Skin epidermis (tissue), 12 donors: ENCODE results near the gene ST7.
"Not testable (repeated sequence)": the region's sequence is repeated elsewhere in the genome, so short reads cannot be mapped to it uniquely, and the experiment has no call there.

Experiments used
- H3K27ac ChIP-seq, 21 experiments: fragments of 200-600 bp; sonication (generic) in 11 of 21; one replicate each; pipeline ENCODE4 v1.5.0; 2020; ENCODE audit warnings: mild to moderate bottlenecking in 3 of 21, inconsistent platforms in 2 of 21, moderate library complexity in 2 of 21
- H3K4me3 ChIP-seq, 7 experiments: fragments of 200-600 bp; sonication (generic) in 2 of 7; one replicate each; pipeline ENCODE4 v1.5.0; 2020; ENCODE audit warnings: inconsistent platforms in 2 of 7, mild to moderate bottlenecking in 2 of 7, moderate library complexity in 1 of 7

The ST7 gene

DNA sequence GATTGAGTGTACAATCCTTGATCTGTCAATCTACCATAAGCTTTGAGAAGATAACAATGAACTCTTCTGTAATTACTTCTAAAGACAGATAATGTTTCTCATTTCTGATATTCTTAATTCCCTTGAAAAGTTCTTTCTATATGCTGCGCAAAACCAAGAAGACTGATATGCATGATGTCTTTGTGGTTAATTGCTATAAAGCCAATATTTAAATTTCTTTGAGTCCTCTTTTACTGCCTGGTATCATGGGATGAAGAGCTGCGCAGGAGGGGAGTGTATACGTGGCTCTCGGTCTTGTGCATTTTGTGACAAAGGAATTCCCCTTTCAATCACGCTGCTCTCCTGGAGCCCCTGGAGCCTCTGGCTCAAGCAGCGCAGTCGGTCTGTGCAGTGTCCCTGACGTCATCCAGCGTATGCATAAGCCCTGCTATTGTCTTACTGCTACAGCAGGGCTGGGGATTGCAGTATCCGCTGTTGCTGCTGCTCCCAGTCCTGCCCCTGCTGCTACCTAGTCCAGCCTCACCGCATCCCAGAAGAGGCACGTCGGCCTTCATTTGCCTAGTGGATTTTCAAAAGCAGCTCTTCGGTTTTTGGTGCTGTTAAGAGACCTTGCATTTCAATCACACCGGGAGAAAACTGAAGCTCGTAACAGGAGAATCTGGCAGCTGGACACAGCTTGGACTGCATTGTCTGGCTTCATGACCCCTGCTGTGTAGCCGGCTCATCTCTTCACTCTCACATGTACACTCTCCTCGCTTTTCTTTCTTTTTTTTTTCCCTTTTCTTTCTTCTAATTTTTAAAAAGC lies 66.7 kb downstream of the ST7 start:
- H3K27ac ChIP-seq = peak overlapping the region in 7 of 21 experiments; percentile 2 to 59 (median 17)

DNA sequence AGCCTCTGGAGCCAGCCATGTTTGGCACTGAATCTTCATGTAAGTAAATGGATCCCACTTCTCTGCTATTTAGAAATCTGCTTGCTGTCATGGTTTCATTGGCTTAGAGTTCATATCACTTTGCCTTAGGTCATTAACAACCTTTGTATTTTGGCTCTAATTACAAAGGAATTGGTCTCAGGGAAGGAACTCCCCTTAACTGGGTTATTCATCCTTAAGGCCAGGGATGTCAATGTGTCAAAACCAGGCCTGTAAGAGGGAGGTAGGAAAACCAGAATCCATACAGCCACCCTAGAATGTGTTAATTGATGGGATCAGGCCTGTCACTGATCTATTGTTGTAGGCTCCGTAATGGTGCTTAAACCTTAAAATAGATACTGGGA lies 67.3 kb downstream of the ST7 start:
- Histone ChIP-seq H3K4me3 (peak overlapping the region in 3 of 7 experiments; percentile 2 to 26 (median 5)), H3K27ac (peak overlapping the region in 7 of 21 experiments; percentile 2 to 59 (median 17))

More for the DNA sequence above, 66.7 kb downstream of the ST7 start:
- peak overlapping the region in 4 of 7 experiments; percentile 2 to 26 (median 6) for H3K4me3 ChIP-seq

DNA sequence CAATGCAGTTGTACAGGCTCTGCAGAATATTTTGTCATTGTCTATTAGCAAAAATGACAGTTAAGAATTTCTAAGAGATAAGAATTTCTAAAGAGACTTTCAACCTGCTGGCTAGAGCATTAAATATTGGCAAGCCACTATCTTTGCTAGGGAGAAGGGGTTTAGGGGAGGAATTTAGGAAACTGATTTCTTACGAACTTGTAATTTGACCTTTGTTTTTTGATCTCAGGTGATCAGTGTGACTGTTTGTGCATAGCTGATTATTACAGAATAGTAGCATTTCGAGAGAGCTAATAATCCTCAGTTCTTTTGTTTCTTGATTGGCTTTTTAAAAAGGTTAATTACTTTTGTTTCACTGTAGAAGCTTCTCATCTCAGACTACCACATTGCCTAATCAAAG lies 68.1 kb downstream of the ST7 start:
- Histone ChIP-seq H3K4me3 (no peak overlapping the region), H3K27ac (no peak overlapping the region)

DNA sequence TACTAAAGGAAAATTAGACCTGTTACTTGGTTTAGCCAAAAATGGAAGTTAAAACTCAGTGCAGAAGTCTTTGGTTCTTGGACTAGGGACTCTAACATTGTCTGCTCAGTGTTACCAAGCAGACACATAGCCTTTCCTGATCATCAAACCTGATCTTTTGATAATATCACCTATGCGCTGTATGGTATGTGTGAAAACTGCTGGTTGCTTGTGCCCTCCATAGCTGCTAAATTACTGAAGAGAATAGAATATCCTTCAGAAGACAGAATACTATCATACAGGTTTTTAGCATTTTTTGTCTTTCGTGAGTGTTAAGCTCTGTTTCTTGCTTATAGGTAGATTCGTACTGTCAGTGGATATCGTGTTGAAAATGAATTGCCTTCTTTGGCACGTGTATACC lies 68.7 kb downstream of the ST7 start:
- Histone ChIP-seq H3K4me3 (no peak overlapping the region), H3K27ac (no peak overlapping the region)

DNA sequence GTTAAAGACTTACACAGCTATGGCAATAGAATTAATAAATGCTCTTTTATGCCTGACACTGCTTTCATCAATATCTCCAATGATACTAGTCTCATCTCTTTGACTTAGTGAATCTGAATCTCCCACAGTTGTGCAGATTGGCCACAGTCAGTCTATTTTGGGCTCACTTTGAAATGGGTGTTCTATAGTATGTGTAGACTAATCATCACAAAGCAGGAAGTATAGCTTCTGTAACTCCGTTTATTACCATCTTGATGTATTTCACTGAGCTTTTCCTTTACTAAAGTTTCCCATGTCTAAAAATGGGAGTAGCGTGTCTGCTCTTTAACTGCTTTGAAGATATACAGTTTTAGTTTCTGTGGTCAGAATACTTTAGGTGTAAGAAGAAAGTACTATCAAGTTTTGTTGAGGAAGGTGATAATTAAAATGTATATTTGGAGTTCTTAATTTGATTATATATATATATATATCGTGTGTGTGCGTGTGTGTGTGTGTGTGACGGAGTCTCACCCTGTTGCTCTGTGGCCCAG lies 70.1 kb downstream of the ST7 start:
- no peak overlapping the region for H3K4me3 ChIP-seq

DNA sequence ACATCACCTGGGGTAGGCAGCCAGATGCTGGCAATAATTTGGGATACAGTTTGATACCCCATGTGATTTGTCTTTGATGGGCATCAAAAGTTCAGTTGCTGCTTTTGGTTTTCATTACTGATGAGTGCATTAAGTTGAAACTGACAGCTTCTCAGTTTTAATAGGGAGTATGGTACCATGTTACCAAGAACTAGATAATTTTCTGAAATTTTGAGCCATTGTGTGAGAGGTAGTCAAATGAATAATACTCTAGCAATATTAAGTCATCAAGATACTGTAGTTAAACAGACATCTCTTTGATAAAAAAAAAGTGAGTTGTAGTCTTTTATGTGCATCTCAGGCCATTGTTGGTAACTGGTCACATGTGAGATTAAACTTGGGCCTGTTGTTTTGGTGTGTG lies 71.5 kb downstream of the ST7 start:
- Histone ChIP-seq H3K27ac (no peak overlapping the region), H3K4me3 (no peak overlapping the region)

More for the DNA sequence above, 70.1 kb downstream of the ST7 start:
- no peak overlapping the region for H3K27ac ChIP-seq

DNA sequence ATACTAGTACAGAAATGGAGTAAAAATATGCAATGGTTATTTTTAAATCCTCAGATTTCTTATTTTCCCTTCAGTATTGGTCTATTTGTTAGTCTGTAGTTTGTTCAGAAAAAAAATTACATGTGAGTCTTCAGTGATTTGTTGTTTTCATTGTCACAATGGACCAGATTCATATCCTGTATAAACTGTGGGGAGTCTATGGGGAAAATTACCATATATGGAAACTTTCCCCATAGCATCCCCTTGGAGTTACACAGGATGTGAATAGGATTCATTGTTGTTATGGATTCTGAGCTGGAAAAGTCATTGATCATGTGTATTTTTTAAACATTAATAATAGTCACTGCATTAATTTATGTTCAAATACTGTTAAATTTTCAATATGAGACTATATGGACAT lies 72.6 kb downstream of the ST7 start:
- H3K4me3 ChIP-seq = no peak overlapping the region
- H3K27ac ChIP-seq = no peak overlapping the region

DNA sequence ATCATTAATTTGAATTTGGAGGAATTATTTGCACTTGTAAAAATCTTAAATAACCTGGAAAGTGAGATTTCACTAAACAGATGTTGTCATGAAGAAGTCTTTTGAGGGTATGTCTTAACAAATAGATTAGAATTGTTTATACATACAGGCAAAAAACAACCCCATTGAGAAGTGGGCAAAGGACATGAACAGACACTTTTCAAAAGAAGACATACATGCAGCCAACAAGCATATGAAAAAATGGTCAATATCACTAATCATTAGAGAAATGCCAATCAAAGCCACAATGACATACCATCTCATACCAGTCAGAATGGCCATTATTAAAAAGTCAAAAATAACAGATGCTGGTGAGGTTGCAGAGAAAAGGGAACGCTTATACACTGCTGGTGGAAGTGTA lies 77.0 kb downstream of the ST7 start:
- H3K27ac ChIP-seq, H3K4me3 ChIP-seq: not testable (repeated sequence)

DNA sequence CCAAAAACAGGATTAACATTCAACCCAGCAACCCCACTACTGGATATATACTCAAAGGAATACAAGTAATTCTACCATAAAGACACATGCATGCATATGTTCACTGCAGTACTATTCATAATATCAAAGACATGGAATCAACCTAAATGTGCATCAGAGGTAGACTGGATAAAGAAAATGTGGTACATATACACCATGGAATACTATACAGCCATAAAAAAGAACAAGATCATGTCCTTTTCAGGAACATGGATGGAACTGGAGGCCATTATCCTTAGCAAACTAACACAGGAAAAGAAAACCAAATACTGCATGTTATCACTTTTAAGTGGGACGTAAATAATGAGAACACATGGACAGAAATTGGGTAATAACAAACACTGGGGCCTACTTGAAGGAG lies 77.5 kb downstream of the ST7 start:
- not testable (repeated sequence) for H3K27ac ChIP-seq, H3K4me3 ChIP-seq

DNA sequence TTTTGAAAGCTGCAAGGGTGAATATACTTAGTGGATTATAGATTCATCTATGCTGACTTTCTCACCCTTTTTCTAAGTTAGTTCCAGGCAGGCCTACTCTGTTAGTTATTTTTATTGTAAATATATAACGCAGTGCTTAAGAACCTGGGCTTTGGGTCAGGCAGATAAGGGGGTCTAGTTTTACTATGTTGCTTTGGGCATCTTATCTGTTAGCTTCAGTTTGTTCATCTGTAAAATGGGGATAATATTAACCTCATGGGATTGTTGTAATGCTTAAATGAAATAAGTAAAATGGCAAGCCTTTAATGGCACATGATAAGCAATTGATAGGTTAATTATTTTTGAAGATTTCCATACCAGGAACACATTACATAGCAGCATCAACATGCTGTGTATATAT lies 79.5 kb downstream of the ST7 start:
- Histone ChIP-seq H3K4me3 (no peak overlapping the region), H3K27ac (no peak overlapping the region)

DNA sequence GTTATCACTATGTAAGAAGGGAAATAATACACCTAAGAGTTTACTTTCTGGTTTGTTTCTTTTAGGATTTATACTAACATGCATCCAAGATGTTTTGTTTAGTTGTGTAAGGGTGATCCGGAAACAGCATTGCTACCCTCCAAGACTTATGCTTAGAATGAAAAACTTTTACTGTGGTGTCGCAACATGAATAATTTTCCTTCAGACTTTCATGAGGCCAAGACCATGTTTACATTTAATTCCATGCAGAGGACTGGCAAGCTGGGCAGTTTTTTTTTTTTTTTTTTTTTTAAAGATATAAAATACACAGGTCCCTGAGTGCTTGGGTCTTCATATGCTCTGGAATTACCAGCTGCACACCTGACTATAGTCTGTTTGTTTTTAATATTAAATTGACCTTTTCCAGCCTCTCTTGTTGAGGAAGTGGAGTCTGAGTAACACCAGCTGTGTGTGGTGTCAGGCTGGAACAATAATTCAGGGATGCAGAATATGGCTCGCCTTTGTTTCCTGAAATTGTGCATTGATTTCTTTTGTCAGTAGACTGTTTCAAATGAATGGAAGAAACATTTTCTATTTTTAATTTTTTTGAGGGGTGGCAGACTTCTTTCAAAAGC lies 81.7 kb downstream of the ST7 start:
- Histone ChIP-seq H3K4me3 (no peak overlapping the region), H3K27ac (no peak overlapping the region)

DNA sequence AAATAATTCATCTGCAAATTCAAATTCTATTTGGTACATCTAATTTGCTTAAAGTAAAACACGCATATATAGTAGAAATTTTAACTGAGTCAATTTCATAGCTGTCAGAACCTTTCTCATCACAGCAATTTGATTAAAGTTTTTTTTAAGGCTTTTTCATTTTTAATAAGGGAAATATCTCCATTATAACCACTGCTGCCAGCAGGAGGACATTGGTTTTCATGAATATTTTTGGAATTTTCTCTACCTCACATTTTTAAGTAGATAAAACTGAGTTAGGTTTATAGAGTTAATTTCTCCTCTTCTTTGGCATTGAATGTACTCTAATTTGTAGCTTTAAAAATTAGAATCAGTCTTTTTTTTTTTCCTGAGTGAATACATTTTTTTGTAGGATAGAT lies 82.2 kb downstream of the ST7 start:
- H3K27ac ChIP-seq = no peak overlapping the region
- no peak overlapping the region for H3K4me3 ChIP-seq

DNA sequence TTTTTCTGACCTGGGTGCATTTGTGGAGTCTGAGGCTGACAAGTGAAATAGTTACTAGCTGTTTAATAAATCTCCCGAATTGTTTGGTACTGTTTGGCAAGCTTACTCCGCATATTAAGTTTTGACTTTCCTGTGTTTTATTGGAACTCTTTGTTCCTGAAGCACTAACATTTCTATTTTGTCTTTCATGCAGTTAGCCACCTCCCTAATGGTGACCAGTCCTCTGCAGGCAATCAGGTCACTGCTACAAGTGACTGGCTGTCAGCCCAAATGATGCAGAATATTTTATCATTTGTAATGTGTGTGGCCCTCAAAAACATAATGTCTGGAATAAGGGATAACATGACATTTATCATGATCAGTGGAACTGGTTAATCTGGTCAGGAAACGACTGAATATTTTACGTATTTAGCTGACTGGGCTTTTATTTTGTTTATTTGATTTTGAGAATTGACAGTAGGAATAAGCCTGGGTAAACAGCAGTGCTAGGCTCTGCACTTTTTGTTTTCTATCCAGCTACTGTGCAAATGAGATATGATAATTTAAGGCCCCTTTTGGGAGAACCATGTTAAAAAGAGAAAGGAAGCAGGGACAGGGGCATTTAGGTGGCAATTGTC lies 82.9 kb downstream of the ST7 start:
- Histone ChIP-seq H3K4me3 (no peak overlapping the region), H3K27ac (no peak overlapping the region)

DNA sequence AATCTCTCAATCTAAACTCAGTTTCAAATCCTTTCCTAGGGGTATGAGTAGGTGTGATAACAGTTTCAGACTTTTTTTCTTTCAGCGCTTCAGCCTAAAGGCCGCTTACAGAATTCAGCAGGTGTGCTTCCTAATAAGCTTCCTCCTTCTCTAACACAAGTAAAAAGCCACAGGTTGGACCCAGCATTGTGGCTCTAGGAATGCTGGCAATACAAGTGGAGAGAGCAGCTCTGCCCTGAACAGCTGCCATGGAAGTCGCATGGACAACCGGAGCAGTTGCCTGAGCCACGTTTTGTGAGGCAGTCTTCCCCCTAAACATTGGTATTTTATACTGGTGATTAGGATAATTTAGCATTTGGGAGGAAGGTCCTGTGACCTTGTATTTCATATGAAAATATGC lies 83.5 kb downstream of the ST7 start:
- Histone ChIP-seq H3K27ac (no peak overlapping the region), H3K4me3 (no peak overlapping the region)

DNA sequence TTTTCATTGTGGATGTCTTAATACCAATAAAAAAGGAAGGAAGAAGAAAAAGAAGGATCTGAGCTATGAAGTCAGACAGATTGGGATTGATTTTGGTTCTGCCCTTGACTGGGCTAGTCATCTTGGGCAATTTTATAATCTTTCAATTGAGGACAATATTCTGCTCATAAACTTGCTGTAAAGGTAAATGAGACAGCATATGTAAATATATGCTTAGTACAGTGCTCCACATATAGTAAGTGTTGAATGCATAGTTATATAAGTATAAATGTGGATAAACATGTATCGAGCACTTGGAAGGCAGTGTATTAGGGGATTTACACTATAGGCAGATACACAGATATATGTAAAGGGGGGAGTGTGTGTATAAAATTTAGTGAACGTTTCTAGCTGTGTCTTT lies 85.1 kb downstream of the ST7 start:
- no peak overlapping the region for H3K4me3 ChIP-seq
- no peak overlapping the region for H3K27ac ChIP-seq

DNA sequence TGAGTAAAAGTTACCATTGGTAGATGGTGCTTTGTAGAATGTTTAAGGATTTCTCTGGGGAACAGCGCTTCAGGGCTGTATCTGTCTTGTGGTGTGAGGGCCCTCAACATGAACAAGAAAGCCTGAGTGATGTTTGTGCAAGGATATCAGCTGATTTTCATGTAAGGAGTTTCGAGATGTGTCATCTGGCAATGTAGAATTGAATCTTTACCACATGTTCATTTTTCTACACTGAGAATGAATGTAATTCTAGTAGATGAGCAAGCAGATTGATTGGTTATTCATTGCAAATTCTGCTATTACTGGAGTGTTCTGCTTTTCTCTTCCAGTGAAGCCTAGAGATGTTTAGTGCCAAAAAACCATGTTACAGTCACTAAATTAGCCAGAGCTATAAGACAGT lies 87.7 kb downstream of the ST7 start:
- H3K4me3 ChIP-seq = no peak overlapping the region
- no peak overlapping the region for H3K27ac ChIP-seq

DNA sequence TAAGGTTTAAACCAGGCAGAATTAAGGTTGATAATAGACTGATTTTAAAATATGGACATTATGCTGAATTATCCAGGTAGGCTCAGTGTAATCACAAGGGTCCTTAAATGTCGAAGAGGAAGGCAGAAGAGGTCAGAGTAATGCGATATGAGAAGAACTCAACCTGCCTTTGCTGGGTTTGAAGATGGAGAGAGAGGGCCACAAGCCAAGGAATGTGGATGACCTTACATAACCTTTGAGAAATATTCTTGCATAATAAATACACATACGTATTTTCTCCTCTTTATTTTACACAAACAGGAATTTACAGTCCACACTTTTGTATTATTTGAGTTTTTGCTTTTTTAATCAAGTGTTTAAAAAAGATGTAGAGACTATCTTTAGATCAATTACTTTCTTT lies 88.5 kb downstream of the ST7 start:
- no peak overlapping the region for H3K4me3 ChIP-seq
- no peak overlapping the region for H3K27ac ChIP-seq

DNA sequence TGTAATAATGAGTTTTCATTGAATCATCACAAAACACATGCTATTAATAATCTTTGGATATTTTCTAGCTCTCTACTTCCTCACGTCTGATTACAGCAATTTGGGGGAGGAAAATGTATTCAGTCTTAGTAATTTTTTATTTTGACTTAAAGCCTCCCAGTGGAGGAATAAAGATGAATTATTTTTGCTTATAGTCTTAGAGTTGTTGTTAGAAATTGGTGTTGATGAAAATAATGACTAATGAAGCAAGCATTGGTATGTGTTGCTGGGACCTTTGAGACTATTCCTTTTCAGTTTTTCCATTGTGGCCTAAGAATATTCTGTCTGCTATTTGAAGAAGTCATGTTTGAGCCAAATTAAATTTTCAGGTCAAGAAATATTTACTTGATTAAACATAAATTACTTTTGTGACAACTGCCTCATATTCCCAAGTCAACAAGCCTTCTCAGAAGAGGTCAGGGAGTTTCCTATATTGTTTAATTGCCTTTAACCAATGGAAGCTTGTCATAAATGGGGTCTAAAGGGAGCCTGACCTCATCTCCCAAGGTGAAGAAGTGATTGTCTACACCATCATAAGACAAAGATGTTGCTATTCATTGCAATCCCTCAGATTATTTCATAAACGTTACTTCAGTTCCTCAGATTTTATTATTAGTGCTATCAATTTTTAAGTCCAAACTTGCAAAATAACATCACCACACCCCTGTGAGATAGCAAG lies 90.0 kb downstream of the ST7 start:
- peak overlapping the region in 5 of 21 experiments; percentile 1 to 51 (median 39) for H3K27ac ChIP-seq
- no peak overlapping the region for H3K4me3 ChIP-seq

DNA sequence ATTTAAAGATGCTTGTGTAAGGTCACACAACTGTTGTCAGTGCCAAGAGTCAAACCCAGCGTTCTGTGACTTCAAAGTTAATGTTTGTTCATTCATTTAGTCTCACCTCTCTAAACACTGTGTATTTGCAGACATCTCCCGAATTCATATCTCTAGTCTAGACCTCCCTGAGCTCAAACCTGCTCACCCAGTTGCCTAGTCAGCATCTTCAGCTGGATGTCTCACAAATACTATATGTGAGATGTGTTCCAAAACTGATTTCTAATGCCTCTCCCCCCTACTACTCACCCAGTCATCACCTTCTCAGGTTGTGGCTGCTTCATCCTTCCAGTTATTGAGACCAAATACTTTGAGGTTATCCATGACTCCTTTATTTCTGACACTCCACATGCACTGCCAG lies 91.4 kb downstream of the ST7 start:
- Histone ChIP-seq H3K4me3 (no peak overlapping the region), H3K27ac (no peak overlapping the region)
